HPDE6-E6E7 (cell line): ENCODE data around the gene CHD2.

Experiments used
- DNase-seq: peaks from one replicate; pipeline ENCODE4 v3.0.0; 2011; ENCODE audit warnings: missing footprints; ENCODE audit errors: extremely low spot score

Gene CHD2

DNA sequence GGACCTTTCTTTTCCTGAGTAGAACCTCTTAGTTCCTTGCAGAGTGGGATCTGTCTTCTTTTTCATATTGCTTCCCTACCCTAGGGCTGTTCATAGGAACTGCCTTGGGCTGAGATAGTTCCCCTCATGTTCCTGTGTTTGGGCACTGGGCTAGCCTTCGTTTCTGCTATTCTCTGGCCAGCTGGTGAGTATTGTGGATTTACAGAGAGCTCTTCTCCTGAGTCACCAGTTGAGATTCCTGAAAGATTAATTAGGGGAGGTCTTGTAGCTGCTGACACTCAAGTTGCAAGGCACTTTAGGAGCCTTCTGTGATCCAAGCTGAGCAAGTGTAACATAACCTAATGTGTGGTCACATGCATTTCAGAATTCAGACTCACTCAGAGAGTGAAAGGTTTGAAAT is 30.7 kb downstream of the CHD2 start:
- no peak for DNase-seq

- no peak for DNase-seq
Observed at GRCh38 chr15:92932946-92933649, 33.0 kb downstream of the CHD2 start.

DNA sequence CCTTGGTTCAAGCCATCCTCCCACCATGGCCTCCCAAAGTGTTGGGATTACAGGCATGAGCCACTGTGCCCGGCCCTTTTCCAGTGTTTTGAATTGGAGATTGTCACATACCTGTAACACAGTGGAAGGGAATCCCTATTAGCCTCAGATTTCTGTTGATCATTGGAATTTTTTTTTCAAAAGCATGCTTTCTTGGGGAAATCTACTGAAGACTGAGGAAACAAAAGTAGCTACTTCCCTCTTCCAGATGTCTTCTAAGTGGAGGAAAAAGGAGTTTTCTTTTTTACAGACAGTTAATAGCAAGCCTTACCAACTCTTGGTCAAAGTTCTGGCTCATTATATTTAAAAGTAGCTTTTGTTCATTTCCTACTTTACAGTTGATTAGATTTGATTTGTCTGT is 33.7 kb downstream of the CHD2 start:
- no peak for DNase-seq

GRCh38 chr15:92934716-92935115 is 34.6 kb downstream of the CHD2 start:
- no peak for DNase-seq

DNA sequence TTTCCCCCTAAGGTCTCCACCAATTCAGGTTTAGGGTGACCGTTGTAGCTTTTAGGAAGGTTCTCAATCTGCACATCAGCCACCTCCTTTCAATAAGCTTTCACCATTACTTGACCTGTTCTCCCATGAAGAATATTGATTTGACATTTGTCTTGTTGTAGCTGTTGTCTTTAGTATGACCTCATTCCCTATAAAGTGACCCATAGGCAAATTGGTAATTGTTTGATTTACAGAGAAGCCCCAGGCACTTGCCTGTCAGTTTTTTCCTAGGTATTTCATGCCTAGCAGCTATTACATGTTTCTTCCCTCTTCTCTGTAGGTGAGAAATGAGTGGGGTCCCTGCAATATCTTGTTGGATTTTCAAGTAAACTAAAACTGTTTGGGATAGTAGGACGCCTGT is 36.0 kb downstream of the CHD2 start:
- DNase-seq, result no peak

GRCh38 chr15:92936693-92937092 is 36.6 kb downstream of the CHD2 start:
- DNase-seq, result no peak

GRCh38 chr15:92937901-92938300 is 37.8 kb downstream of the CHD2 start:
- no peak for DNase-seq

DNA sequence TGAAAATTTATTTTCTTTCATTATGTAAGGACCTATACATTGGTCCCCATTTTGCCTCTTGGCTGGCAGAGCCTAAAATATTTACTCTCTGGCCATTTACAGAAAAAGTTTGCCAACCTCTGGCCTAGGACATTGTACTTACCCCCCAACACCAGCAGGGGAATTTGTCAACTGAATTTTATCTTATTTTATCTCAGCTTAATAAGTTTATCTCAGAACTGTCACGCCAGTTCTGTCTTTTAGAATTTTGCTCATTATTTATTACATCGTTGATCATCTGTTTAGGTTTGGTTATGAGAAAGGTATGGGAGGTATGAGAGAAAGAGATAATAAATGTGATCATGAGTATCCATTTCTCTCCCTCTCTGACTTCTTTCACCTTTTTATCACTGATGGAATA is 38.3 kb downstream of the CHD2 start:
- no peak for DNase-seq

DNA sequence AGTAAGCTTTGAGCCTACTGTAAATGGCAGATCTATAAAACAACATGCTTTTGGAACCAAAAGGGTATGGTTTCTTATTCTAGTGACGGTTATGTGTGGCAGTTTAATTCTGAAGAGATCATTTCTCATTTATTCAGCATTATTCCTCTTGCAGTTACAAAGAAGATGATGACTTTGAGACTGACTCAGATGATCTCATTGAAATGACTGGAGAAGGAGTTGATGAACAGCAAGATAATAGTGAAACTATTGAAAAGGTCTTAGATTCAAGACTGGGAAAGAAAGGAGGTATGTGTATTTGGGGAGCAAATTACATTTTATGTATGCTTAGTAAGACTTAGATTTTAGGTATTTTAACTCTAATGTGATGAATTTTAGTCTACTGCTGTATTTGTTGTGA is 41.5 kb downstream of the CHD2 start:
- DNase-seq, result no peak

DNA sequence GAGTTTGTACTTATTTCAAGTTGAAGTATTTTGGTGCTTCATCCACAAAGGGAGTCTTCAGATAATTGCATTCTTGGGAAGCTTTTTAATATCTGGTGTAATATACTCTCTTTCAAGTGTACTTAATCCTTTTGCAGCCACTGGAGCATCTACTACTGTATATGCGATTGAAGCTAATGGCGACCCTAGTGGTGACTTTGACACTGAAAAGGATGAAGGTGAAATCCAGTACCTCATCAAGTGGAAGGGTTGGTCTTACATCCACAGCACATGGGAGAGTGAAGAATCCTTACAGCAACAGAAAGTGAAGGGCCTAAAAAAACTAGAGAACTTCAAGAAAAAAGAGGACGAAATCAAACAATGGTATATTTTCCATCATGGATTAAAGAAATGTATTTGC is 42.6 kb downstream of the CHD2 start:
- no peak for DNase-seq

DNA sequence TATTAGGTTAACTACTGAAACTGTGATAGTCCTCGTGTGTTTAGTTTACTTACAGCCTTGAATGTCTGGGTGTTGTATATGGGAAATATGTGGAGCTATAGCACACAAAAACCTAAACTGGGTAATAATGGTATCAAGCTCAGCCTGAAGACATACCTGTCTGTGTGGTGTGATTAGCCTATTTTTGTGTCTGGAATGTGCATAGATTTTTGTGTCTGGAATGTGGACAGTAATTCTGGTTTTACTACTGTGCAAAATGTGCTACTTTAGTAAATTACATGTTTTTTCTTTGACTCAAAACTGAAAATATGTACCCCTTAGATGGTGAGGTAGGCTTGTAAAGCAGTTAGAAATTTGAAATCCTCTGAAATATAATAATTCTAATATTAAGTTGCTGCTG is 43.5 kb downstream of the CHD2 start:
- DNase-seq, result no peak

DNA sequence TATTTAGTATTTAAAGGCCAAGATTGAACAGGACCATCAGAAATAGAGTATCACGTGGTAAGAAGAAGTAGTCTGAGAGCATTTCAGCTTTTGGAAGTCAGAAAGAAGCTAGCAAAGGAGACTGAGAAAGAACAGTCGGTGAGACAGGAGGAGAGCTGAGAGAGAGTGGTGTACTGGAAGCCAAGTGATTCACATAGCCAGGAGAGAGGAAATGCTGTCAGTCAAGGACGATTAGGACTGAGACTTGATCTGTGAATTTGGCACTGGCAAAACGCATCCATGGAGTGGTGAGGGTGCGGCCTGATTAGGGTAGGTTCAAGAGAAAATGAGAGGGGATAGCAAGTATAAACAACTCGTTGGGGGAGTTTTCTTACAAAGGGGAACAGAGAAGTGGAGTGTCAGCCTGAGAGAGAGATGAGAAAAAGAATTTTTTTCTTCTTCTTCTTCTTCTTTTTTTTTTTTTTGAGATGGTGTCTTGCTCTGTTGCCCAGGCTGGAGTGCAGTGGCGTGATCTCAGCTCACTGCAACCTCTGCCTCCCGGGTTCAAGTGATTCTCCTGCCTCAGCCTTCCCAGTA is 44.9 kb downstream of the CHD2 start:
- no peak for DNase-seq

- no peak for DNase-seq
Observed at GRCh38 chr15:92947071-92947730, 47.1 kb downstream of the CHD2 start.

GRCh38 chr15:92949604-92950249 is 49.6 kb downstream of the CHD2 start:
- DNase-seq, result no peak

- DNase-seq, result no peak
Observed at GRCh38 chr15:92951800-92952457, 51.8 kb downstream of the CHD2 start.

- no peak for DNase-seq
Observed at GRCh38 chr15:92952458-92952850, 52.3 kb downstream of the CHD2 start.

DNA sequence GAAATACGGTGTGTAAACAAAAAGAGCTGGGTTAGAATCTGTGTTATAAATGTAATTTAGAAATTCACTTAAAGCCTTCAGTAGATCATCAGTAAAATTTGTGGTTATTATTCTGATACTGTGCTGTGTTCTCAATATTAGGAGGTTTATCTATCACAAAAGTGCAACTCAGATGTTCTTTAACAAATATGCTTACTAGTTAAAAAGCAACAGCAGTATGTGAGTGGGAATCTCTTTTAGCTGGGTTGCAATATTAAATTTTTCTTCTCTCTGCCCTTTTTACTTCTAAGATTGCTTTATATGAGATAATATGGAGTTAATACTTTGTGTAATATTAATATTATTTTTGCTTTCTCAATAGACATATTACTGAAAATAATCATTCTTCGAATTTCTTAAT is 53.4 kb downstream of the CHD2 start:
- DNase-seq, result no peak

DNA sequence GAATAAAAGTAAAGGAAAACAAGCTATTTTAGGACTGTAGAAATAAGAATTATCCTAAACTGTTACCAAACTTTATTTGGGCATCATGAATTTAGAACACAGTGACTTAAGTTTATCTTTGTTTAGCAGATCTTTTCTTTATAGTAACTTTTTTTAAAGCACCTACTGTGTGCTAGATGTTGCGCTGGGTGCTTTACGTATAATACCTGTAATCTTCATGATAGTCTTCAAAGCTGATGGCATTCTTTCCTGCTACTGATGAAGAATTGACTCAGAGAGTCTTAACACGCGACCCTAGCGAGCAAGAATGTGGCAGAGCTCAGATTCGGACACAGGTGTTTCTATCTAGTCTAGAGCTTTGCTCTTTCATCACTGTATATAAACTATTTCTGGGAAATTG is 53.9 kb downstream of the CHD2 start:
- DNase-seq, result no peak

GRCh38 chr15:92954578-92954977 is 54.5 kb downstream of the CHD2 start:
- no peak for DNase-seq

DNA sequence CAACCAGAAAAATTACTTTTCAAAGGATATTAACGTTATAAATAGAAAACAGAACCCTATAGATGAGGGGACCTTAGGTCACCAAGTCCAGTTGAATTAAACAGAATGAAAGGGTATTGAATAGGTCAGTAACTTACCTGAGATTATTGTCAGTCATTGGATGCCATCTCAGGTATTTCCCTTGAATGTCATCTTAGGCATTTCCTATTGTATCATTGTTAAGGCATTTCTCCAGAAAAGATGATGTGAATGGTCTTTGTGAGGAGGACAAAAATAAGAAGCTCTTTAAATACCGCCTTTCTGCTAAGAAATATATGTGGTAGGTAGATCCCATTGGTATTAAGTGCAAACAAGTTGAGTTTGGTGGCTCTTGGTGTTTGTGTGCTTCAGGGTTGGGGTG is 55.6 kb downstream of the CHD2 start:
- DNase-seq, result no peak

DNA sequence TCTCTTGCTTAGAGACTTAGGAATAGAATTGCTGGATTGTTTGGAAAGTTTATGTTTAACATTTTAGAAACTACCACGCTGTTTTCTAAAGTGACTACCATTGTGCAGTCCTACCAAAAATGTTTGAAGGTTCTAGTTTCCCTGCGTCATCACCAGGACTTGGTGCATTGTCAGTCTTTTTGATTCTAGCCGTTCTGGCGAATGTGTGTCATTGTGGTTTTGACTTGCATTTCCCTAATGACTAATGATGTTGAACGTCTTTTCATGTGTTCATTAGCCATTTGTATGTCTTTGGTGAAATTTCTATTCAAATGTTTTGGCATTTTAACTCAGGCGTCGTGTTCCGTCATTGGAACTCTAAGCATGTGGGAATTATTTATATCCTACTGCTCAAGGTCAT is 58.0 kb downstream of the CHD2 start:
- no peak for DNase-seq

DNA sequence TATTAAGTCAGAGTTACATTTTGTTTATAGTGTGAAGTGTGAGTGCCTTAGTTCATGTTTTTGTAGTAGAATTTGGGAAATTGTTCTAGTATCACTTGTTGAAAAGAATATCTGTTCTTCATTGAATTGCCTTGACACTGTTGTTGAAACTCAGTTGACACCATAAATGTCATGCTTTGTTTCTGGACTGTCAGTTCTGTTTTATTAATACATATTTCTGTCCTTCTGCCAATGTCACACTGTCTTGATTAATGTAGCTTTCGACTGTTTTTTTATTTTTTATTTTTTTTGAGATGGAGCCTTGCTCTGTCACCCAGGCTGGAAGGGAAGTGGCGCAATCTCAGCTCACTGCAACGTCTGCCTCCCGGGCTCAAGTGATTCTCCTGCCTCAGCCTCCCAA is 59.1 kb downstream of the CHD2 start:
- no peak for DNase-seq
